GM18951 (cell line): Measurements from ENCODE around the gene FRK.

Source experiments
- POLR2A ChIP-seq: IDR thresholded peaks from 4 replicates; pipeline ENCODE4 v1.6.1; 2011; ENCODE audit warnings: mild to moderate bottlenecking; ENCODE audit not compliant: insufficient read length, insufficient read depth; ENCODE audit errors: extremely low read depth
- in situ Hi-C: fragments of 300-500 bp; cut with MboI; formaldehyde crosslinking; loops from one replicate; pipeline ENCODE4 v1.12.0; 2022; ENCODE audit warnings: low sequenced_read_pairs, mixed read lengths, inconsistent platforms; ENCODE audit not compliant: unreplicated experiment

FRK gene

DNA sequence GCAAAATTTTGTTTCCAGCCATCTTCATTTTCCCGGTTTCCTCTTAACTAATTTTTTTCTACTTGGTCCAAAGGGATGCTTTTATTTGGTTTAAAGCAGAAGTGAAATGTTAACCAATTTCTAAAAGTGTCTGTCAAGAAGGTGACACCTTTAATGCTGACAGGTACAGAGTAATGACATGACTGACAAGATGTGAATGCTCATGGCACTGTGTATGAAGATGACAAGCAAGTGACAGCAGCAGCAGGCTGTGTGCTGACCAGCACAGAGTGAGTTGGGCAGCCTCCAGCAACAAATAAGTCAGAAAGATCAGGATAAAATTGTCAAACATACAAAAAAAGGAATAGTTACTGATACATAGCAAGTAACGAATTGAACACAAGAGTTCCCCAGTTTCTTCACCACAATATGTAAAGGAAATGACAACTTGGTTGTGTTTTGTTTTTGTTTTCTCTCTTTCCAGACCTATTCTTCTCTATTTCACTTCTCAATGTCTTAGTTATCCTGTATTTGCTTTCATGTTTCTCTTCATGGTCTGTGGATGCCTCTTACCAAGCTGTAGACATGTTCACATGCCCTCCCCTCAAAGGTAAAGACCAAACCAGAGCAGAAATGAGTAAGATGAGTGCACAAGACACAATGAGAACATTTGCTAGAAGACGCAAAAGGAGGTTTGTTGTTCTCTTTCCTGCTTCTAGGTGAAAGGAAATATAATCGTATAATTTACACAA, 174.9 kb downstream of the FRK start:
- TF ChIP-seq POLR2A: no peak
- in situ Hi-C loops: no loop called here

DNA sequence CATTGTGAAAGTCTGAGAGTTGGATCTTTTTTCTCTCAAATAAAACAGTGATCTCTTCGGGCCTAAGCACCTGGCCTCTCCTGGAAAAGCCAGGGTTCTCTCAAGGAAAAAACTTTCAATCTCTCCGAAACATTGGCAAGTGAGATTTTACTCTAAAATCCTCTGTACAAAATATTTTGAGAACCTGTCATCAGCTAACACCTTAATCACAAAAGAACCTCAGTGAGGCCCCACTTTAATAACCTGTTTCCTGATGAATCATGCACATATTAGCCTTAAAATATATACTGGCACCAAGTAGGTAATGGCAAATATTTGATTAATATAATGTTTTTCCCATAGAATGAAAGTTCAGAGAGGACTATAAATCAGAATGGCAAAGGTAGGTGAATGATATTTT, 177.9 kb downstream of the FRK start:
- in situ Hi-C loops: no loop called here
- no peak for TF ChIP-seq POLR2A

DNA sequence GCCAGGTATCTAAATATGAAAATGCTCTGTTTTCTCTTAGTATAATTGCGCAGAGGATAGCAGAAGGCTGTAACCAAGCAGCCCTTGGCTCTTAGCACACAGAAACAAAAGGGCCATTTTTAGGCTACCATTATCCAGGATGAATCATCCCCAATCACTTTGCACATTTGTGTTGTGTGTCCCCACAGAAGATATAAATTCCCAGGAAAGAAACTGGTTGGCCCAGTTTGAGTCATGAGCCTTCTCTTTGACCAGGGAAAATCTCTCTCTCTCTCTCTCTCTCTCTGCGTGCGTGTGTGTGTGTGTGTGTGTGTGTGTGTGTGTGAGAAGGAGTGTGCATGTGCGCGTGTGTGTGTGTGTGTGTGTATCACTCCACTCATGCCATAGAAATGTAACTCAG, 178.5 kb downstream of the FRK start:
- TF ChIP-seq POLR2A: no peak
- in situ Hi-C loops: no loop called here
